ENCODE data around the gene KAZALD1. TPM values are rescaled to one million over a fixed set of nuclear protein-coding genes. Genes with fewer than 3 reads are reported as not detected.

KAZALD1 gene
- polyA plus RNA-seq, 3 donors = 1.2 to 9.2 (median 3.1) TPM

- 69 to 80% (median 71%) methylated on average over 6 of the region's 6 CpGs for WGBS, 3 donors
- H3K27ac ChIP-seq (ENCODE audit: low read depth, low read length) = no peak overlapping the region
These were observed 44.6 kb downstream of the KAZALD1 start for GRCh38 chr10:101106351-101106750.

- no peak overlapping the region for H3K27ac ChIP-seq (ENCODE audit: low read depth, low read length)
- WGBS, 3 donors = 88 to 91% (median 89%) methylated on average over 5 of the region's 5 CpGs
These were observed 46.0 kb downstream of the KAZALD1 start for GRCh38 chr10:101107771-101108170.

- WGBS, 3 donors = 45 to 57% (median 52%) methylated on average over 6 of the region's 6 CpGs
- no peak overlapping the region for H3K27ac ChIP-seq (ENCODE audit: low read depth, low read length)
These were observed 49.2 kb downstream of the KAZALD1 start for GRCh38 chr10:101110856-101111523.

- 70 to 87% (median 83%) methylated on average over 8 of the region's 8 CpGs for WGBS, 3 donors
These were observed 49.8 kb downstream of the KAZALD1 start for GRCh38 chr10:101111547-101111946.

GRCh38 chr10:101112799-101113594 is 51.2 kb downstream of the KAZALD1 start:
- WGBS, 3 donors = 17 to 25% (median 21%) methylated on average over 12 of the region's 12 CpGs
- H3K27ac ChIP-seq (ENCODE audit: low read depth, low read length) = no peak overlapping the region

More at GRCh38 chr10:101111547-101111946, 49.8 kb downstream of the KAZALD1 start:
- H3K27ac ChIP-seq (ENCODE audit: low read depth, low read length) = no peak overlapping the region

GRCh38 chr10:101113890-101114403 is 52.2 kb downstream of the KAZALD1 start:
- H3K27ac ChIP-seq (ENCODE audit: low read depth, low read length) = no peak overlapping the region
- 63 to 79% (median 69%) methylated on average over 2 of the region's 2 CpGs for WGBS, 3 donors

GRCh38 chr10:101114646-101115045 is 52.9 kb downstream of the KAZALD1 start:
- 28 to 58% (median 35%) methylated on average over 2 of the region's 2 CpGs for WGBS, 3 donors

More at GRCh38 chr10:101114646-101115045, 52.9 kb downstream of the KAZALD1 start:
- H3K27ac ChIP-seq (ENCODE audit: low read depth, low read length) = no peak overlapping the region

Other genes starting within 250 kb of the KAZALD1 start
- gene SLF2, start 149.0 kb upstream of the KAZALD1 start, polyA plus RNA-seq = 1 to 10 TPM; 4.8 to 8.7 (median 6.1) TPM
- 10 to 100 TPM in 1 of 3 donors, 1 to 10 TPM in 2; 1.6 to 10.0 (median 2.3) TPM for gene SEMA4G, start 92.5 kb upstream of the KAZALD1 start, polyA plus RNA-seq
- 100 to 1,000 TPM in 1 of 3 donors, 10 to 100 TPM in 2; 76.5 to 109 (median 96.3) TPM for gene MRPL43, start 74.5 kb upstream of the KAZALD1 start, polyA plus RNA-seq
- 1 to 10 TPM; 3.7 to 9.0 (median 4.9) TPM for gene TWNK, start 74.4 kb upstream of the KAZALD1 start, polyA plus RNA-seq
- gene LZTS2, start 62.2 kb upstream of the KAZALD1 start, polyA plus RNA-seq = 100 to 1,000 TPM in 1 of 3 donors, 10 to 100 TPM in 2; 22.4 to 105 (median 91.5) TPM
- 1 to 10 TPM in 2 of 3 donors, under 1 TPM in 1; 0.25 to 3.3 (median 2.3) TPM for gene PDZD7, start 30.9 kb upstream of the KAZALD1 start, polyA plus RNA-seq
- gene SFXN3, start 30.8 kb upstream of the KAZALD1 start, polyA plus RNA-seq = 10 to 100 TPM; 17.0 to 47.8 (median 27.0) TPM
- gene TLX1, start 69.3 kb downstream of the KAZALD1 start, polyA plus RNA-seq = under 1 TPM in 2 of 3 donors, not detected in 1; 0.02 to 0.09 TPM
- not detected for gene LBX1, start 167.5 kb downstream of the KAZALD1 start, polyA plus RNA-seq